ENCODE data around the gene WNT9A.
"Not testable (repeated sequence)": the region's sequence is repeated elsewhere in the genome, so short reads cannot be mapped to it uniquely, and the experiment has no call there.

The WNT9A gene, protein sequence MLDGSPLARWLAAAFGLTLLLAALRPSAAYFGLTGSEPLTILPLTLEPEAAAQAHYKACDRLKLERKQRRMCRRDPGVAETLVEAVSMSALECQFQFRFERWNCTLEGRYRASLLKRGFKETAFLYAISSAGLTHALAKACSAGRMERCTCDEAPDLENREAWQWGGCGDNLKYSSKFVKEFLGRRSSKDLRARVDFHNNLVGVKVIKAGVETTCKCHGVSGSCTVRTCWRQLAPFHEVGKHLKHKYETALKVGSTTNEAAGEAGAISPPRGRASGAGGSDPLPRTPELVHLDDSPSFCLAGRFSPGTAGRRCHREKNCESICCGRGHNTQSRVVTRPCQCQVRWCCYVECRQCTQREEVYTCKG

DNA sequence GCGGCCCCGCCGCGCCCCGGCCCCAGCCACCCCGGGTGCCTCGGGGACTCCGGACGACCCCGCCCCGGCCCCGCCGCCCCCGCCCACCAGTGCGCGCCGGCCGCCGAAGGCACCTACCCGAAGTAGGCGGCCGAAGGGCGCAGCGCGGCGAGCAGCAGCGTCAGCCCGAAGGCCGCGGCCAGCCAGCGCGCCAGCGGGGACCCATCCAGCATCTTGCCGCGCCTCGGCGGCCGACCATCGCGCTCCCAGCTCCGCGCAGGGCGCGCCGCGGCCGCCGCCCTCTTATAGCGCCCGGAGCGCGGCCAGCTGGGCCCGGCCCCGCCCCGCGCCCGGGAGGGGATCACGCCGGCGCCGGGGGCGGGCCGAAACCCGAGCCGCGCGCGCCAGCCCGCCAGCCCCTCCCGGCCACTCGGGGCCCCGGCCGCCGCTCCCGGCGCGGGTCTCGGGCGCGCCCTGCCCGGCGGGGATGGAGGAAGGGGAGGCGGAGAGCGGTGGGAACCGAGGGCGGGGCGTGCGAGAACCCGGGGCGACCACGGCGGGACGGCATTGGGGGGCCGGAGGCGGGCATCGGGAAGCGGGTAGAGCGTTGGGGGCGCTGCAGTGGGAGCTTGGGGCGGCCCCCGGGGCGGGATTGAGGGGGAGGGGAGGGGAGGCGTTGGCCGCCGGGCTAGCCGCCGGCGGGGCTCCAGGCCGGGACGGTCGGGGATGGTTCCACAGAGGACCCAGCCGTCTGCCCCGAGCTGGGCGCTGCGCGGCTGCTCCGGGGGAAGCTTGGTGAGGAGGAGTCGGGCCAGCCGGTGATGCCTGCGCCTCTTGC lies at the start of gene WNT9A:
Gene WNT9A, minus strand, starts transcription at position 257 of the 817 bp plus-strand sequence. Its CDS starts 45 bp downstream, at position 212.
- DNase-seq: peak; percentile 44

DNA sequence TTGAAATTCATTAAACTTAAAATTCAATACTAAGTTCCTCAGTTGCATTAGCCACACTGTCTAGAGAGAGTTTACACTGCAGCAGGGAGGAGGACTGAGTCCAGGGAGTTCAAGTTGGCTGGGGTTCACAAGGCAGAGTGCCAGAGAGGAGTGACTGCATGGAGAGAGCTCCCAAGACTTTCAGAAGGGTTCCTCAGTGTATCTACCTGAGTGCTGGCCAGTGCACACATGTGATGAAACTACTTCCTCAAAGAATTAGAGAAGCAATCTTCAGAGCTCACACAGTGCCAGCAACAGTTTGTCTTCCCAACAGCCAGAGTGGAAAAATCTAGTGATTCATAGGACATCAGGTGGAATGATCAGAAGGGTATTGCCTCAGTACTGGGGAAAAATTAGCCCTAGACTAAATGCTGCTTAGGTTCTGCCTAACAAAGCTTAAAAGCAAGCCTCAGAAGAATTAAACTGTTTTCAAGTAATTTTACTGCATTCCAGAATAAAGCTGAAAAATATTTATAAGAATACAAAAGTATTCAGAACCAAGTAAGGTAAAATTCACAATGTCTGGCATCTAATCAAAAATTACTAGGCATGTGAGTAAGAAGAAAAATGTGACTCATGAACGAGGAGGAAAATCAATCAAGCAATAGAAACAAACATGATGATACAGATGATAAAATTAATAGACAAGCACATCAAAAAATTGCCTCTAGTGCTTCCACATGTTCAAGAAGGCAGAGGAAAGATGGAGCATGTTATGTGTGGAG lies 48.6 kb upstream of the WNT9A start:
- no peak for DNase-seq

DNA sequence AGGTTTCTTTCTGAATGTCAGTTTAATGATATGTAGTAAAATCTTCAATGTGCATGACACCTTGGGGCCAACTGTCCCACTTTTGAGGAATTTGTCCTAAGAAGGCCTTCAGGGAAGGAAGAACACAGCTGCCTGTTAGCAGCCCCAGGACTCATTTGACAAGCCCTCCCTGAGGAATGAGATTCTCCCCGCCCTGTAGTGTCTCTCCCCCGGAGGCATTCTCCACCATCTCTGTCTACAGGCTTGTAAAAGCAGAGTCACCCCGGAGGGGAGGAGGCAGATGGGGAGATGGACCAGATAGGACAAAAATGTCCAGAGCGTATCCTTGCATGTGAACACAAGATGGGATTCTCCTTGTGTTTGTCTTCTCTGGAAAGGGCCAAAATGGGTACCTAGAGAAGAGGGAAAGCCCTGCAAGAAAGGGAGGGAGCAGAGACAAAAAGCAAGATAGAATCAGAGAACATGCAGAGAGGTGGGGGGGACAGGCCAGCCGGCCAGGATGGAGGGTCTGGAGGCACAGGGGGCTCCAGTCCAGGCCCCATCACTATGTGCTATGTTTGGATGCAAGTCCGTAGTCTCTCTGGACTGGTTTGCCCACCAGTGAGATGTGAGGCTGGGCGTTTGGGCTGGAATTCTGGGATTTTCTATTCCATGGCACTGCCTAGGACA lies 47.0 kb upstream of the WNT9A start:
- no peak for DNase-seq

DNA sequence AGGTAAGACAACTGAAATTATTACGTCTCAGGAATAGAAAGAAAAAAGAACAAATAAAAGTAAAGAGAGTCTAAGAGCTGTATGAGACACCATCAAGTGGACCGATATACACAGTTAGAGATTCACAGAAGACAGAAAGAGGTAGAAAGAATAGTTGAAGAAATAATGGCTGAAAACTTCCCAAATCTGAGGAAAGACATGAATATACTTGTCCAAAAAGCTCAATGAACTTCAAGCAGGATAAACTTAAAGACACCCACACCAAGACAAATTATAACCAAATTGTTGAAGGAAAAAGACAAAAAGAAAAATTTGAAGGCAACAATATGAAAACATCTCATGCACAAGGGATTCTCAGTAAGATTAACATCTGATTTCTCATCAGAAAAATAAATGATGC lies 39.4 kb upstream of the WNT9A start:
- DNase-seq: no peak

DNA sequence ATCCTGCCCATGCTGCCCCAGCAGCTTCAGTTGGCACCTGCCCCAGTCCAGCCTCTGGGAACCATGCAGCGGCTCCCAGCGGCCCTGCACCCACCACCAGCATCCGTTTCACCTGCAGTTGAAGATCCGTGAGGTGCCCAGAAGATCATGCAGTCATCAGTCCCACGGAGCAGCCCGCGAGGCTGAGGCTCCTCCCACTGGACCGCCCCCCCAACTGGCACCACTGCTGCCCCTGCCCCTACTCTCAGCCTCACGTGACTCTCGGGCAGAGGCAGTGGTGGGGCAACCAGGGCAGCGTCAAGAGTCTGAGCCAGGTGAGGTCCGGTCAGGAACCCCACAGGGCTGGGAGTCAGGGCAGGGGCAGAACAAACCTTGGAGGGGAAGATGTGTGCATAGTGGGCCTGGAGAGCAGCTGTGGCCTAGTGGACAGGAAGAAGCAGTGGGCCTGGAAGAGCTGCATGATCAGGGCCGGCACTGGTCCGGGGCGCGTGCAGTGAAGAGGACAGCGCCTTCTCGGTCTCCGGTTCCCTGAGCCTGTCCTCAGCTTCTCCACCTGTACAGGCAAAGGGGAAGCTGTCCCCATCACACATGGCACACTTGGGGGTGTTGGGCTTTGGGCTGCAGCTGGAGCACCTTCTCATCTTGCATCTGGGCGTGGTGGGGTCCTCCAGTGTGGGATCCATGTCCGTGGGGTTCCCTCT lies 28.0 kb upstream of the WNT9A start:
- DNase-seq: not testable (repeated sequence)

DNA sequence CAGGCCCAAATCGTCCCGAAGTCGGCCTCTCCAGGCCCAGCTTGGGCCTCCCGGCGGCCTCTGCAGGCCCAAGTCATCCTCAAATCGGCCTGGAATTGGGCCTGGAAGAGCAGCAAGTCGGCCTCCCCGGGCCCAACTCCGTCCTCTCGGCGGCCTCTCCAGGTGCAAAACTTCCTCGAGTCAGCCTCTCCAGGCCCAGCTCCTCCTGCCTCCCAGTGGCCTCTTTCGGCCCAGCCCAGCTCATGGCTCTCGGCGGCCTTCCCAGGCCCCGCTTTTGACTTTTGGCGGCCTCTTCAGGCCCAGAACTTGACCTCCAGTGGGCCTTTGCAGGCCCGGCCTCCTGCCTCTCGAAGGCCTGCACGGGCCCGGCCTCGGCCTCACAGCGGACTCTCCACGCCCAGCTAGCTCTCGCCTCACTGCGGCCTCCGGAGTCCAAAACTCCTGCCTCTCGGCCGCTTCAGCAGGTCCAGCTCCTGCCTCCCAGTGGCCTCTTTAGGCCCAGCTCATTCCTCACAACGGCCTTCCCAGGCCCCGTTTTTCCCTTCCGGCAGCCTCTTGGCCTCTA lies 26.1 kb upstream of the WNT9A start:
- DNase-seq: not testable (repeated sequence)

DNA sequence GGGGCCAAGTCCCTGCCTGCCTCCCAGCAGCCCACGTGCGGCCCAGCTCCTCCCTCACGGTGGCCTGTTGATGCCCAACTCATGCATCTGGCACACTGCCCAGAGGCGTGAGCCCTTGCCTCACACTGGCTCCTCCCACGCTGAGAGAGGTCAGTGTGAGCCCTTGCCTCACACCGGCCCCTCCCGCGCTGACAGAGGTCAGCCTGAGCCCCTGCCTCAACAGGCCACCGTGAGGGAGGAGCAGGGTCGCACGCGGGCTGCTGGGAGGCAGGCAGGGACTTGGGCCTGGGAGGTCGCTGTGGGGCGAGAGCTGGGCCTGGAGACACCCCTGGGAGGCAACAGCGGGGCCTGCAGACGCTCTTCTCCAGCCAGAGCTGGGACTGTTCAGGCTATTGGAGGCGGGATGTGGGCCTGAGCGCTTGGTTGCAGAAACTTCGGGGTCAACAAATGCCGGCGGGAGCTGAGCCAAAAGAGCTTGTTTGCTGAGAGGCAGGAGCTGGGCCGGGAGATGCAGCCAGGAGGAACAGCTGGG lies 25.2 kb upstream of the WNT9A start:
- DNase-seq: not testable (repeated sequence)

DNA sequence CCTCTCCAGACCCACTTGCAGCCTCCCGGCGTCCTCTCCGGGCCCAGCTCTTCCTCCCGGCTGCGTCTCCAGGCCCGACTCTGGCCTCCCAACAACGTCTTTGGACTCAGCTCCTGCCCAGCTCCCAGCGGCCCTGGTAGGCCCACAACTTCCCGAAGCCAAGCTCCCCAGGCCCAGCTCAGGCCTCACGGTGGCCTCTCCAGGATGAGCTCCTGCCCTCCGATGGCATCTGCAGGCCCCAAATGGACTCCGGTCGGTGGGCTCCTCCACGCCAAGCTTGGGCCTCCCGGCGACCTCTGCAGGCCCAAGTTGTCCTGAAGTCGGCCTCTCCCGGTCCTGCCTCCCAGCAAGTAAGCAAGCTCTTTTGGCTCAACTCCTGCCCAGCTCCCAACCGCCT lies 24.5 kb upstream of the WNT9A start:
- DNase-seq: not testable (repeated sequence)

DNA sequence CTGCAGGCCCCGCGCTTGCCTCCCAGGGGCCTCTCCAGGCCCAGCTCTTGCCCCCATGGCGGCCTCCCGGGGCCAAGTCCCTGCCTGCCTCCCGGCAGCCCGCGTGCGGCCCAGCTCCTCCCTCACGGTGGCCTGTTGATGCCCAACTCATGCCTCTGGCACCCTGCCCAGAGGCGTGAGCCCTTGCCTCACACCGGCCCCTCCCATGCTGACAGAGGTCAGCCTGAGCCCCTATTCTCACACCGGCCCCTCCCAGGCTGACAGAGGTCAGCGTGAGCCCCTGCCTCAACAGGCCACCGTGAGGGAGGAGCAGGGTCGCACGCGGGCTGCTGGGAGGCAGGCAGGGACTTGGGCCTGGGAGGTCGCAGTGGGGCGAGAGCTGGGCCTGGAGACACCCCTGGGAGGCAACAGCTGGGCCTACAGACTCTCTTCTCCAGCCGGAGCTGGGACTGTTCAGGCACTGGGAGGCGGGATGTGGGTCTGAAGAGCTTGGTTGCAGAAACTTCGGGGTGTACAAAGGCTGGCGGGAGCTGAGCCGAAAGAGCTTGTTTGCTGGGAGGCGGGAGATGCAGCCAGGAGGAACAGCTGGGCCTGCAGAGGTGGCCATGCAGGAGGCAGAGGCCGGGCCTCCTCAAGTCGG lies 24.0 kb upstream of the WNT9A start:
- DNase-seq: not testable (repeated sequence)

DNA sequence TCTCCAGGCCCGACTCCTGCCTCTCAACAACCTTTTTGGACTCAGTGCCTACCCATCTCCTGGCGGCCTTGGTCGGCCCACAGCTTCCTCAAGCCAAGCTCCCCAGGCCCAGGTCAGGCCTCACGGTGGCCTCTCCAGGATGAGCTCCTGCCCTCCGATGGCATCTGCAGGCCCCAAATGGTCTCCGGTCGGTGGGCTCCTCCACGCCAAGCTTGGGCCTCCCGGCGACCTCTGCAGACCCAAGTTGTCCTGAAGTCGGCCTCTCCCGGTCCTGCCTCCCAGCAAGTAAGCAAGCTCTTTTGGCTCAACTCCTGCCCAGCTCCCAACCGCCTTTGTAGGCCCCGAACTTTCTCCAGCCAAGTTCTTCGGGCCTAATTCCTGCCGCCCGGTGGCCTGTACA lies 23.5 kb upstream of the WNT9A start:
- DNase-seq: not testable (repeated sequence)

DNA sequence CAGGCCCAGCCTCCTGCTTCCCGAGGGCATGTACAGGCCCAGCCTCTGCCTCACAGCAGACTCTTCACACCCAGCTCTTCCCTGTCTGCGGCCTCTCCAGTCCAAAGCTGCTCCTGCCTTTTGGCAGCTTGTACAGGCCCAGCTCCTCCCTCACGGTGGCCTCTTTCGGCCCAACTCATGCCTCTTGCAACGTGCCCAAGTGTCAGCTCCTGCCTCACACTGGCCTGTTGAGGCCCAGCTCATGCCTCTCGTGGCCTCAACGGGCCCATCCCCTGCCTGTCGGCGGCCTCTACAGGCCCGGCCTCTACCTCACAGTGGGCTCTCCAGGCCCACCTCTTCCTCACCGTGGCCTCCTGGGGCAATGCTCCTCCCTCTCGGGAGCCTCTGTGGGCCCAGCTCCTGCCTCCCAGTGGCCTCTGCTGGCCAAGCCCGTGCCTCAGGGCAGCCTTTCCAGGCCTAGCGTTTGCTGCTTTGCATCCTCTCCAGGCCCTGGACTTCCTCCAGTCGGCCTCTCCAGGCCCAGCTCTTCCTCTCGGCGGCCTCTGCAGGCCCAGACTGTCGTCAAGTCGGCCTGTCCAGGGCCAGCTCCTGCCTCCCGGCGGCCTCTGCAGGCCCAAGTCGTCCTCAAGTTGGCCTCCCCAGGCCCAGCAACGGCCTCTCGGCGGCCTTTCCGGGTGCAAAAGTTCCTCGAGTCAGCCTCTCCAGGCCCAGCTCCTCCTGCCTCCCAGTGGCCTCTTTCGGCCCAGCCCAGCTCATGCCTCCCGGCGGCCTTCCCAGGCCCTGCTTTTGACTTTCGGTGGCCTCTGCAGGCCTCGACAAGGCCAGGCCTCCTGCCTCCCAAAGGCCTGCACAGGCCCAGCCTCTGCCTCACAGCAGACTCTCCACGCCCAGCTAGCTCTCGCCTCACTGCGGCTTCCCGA lies 22.6 kb upstream of the WNT9A start:
- not testable (repeated sequence) for DNase-seq

DNA sequence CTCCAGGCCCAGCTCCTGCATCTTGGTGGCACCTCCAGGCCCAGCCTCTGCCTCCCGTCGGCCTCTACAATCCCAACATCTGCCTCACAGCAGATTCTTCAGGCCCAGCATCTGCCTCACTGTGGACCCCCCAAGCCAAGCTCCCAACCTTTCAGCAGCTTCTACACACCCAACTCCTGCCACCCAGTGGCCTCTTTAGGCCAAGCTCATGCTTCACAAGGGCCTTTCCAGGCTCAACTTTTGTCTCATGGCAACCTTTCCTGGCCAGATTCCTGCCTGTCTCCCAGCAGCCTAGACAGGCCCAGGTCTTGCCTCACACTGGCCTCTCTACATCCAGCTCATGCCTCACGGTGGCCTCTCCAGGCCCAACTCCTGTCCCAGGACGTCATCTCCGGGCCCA lies 20.1 kb upstream of the WNT9A start:
- not testable (repeated sequence) for DNase-seq

DNA sequence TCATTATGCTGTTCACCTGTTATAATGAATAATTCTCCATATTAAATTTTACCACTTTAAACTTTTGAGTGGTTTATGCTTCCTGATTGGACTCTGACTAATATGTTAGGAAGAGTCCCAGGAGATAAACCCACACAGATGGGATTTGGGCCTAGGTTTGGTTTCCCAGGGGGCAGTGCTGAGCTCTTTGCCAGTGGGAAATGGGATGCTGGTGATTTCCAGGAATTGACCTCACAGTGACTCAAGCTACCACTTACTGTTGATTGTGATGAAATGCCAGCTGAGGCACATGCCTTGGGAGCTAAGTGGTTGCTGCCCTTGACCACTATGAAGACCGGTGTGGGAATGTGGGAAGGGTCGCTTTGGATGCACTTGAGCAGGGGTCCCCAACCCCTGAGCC lies 19.0 kb upstream of the WNT9A start:
- DNase-seq: not testable (repeated sequence)

DNA sequence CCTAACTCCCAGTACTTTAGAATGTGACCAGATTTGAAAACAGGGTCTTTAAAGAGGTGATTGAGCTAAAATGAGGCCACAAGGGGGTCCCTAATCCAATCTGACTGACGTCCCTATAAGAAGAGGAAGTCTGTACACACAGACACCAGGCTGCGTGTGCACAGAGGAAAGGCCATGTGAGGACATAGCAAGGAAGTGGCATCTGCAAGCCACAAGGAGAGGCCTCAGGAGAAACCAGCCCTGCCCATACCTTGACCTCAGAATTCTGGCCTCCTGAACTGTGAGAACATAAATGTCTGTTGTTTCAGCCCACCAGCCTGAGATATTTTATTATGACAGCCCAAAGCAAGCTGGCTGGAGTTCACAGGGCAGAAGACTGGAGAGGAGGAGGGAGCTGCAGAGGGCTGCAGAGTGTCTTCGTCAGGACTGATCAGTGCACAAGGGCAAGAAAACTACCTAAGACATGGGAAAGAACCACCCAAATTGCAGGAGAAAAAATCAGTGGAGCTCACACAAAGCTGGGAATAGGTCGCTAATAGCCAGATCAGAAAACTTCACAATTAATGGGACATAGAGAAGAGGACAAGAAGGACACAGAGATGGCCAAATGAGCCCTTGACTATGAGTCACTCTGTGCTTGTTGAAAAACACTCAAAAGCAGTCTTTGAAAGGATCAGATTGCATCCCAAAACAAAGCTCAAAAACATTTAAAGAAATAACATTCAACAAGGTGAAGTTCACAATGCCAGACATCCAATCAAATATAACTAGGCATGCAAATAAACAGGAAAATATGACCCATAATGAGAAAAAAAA lies 14.1 kb upstream of the WNT9A start:
- no peak for DNase-seq

DNA sequence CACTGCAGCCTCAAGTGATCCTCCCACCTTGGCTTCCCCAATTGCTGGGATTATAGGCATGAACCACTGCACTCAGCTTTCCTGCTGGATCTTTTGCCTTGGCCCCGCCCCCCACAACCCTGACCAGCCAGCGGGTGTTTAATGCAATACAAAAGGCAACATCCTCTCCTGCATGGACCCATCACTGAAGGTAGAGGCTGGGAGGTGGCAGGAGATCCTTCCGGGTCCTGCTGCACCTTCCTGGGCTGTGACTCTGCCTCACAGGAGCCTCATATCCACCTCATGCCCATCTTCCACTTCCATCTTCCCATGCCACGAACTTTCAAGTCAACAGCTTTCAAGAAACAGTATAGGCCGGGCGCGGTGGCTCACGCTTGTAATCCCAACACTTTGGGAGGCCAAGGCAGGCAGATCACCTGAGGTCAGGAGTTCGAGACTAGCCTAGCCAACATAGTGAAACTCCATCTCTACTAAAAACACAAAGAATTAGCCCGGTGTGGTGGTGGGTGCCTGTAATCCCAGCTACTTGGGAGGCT lies 11.7 kb upstream of the WNT9A start:
- no peak for DNase-seq

DNA sequence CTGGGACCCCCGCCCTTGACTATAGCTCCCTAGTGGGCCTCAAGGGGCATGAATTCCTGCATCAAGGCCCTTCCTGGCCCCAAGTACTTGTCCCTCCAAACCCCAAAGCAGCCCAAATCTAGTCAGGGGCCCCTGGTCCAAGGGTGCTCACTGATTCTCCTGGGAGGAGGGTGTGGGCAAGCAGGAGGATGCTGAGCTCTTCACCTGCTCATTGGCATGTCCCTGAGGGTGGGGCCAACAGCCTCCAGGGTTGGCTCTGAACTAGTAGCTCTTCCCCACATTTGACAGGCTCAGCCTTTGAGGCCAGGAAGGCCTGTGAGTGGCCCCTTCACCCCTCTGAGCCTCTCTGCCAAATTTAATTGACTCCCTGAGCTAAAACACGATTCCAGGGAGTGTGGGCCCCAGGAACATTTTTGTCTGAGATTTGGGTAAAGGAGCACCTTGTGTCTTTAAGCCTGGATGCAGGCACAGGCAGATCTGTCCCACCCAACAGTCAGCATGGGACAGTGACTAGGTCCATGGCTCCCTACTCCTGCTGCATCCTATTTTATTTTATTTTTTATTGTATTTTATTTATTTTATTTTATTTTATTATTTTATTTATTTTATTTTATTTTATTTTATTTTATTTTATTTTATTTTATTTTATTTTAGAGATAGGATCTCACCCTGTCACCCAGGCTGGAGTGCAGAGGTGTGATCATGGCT lies 11.0 kb upstream of the WNT9A start:
- DNase-seq: no peak

DNA sequence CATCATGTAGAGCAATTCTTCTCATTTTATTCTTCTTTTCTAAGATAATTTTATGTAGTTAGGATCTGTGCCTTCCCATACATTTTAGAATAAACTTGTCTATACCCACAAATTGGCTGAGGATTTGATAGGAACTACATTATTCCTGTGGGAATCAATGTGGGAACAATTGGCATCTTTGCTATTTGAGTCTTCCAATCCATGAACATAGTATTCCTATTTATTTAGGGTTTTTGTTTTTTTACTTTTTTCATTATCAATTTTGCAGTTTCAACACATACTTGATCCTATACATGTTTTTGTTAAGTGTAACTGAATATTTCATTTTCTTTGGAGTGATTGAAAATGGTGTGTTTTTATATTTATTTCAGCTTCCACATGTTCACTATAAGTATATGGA lies 8.1 kb upstream of the WNT9A start:
- DNase-seq: no peak

Measured in NCI-H1105 treated with DMSO at 0.1 percent for 48 hours (cell line).